NCI-H748 (cell line): ENCODE measurements around the gene ASPRV1.

ENCODE experiments used
- DNase-seq: peaks from one replicate; lab custom pipeline; 2025; ENCODE audit not compliant: unreplicated experiment; lab: John Stamatoyannopoulos, UW

ASPRV1 gene

GRCh38 chr2:69943843-69944525 lies 17.4 kb downstream of the ASPRV1 start:
- DNase-seq: no peak

- no peak for DNase-seq
These were observed 18.2 kb downstream of the ASPRV1 start for GRCh38 chr2:69943000-69943842.

GRCh38 chr2:69940691-69941090 lies 20.7 kb downstream of the ASPRV1 start:
- no peak for DNase-seq

- DNase-seq: no peak
These were observed 21.7 kb downstream of the ASPRV1 start for GRCh38 chr2:69939722-69940121.

GRCh38 chr2:69937968-69938367 lies 23.5 kb downstream of the ASPRV1 start:
- DNase-seq: no peak

- DNase-seq: no peak
These were observed 24.5 kb downstream of the ASPRV1 start for GRCh38 chr2:69936906-69937305.

- no peak for DNase-seq
These were observed 26.4 kb downstream of the ASPRV1 start for GRCh38 chr2:69935011-69935410.

- DNase-seq: no peak
These were observed 26.9 kb downstream of the ASPRV1 start for GRCh38 chr2:69934614-69934908.

GRCh38 chr2:69933839-69934613 lies 27.4 kb downstream of the ASPRV1 start:
- no peak for DNase-seq

- no peak for DNase-seq
These were observed 28.1 kb downstream of the ASPRV1 start for GRCh38 chr2:69933254-69933828.

- no peak for DNase-seq
These were observed 28.9 kb downstream of the ASPRV1 start for GRCh38 chr2:69932596-69932922.

GRCh38 chr2:69931832-69932595 lies 29.4 kb downstream of the ASPRV1 start:
- DNase-seq: no peak

GRCh38 chr2:69926849-69927515 lies 34.4 kb downstream of the ASPRV1 start:
- no peak for DNase-seq

GRCh38 chr2:69923116-69923515 lies 38.3 kb downstream of the ASPRV1 start:
- DNase-seq: no peak

GRCh38 chr2:69918401-69918800 lies 43.0 kb downstream of the ASPRV1 start:
- no peak for DNase-seq

- no peak for DNase-seq
These were observed 43.6 kb downstream of the ASPRV1 start for GRCh38 chr2:69917852-69918251.

GRCh38 chr2:69916106-69916505 lies 45.3 kb downstream of the ASPRV1 start:
- DNase-seq: no peak

- peak; percentile 33 for DNase-seq
These were observed 46.2 kb downstream of the ASPRV1 start, which contains the start of gene MXD1 for GRCh38 chr2:69914950-69915945. MXD1 (plus strand) TSS chr2:69915109; CDS start chr2:69915331, 222 bp downstream.
